BLaER1 (cell line): ENCODE measurements around the gene KIAA2012.

ENCODE experiments used
- H3K27ac ChIP-seq: shearing (Covaris generic); formaldehyde crosslinking; 2 replicates; pipeline ENCODE4 v1.8.1; 2022
- H3K27me3 ChIP-seq: shearing (Covaris generic); formaldehyde crosslinking; 2 replicates; pipeline ENCODE4 v1.8.1; 2022
- H3K36me3 ChIP-seq: shearing (Covaris generic); formaldehyde crosslinking; 2 replicates; pipeline ENCODE4 v1.8.1; 2022
- H3K4me1 ChIP-seq: shearing (Covaris generic); formaldehyde crosslinking; 2 replicates; pipeline ENCODE4 v1.8.1; 2022
- H3K4me2 ChIP-seq: shearing (Covaris generic); formaldehyde crosslinking; 2 replicates; pipeline ENCODE4 v1.8.1; 2022
- H3K4me3 ChIP-seq: shearing (Covaris generic); formaldehyde crosslinking; 2 replicates; pipeline ENCODE4 v1.8.1; 2022
- H3K9ac ChIP-seq: shearing (Covaris generic); formaldehyde crosslinking; 2 replicates; pipeline ENCODE4 v1.8.1; 2022
- H3K9me3 ChIP-seq: shearing (Covaris generic); formaldehyde crosslinking; 2 replicates; pipeline ENCODE4 v1.8.1; 2022
- H4K20me1 ChIP-seq: shearing (Covaris generic); formaldehyde crosslinking; 2 replicates; pipeline ENCODE4 v1.8.1; 2022
- Cebpa-rat ChIP-seq: shearing (Covaris generic); IDR thresholded peaks from 2 replicates; pipeline ENCODE4 v1.8.1; 2022

KIAA2012 gene

GRCh38 chr2:202140522-202141252 is 67.6 kb downstream of the KIAA2012 start:
- no peak overlapping the region for H3K9ac ChIP-seq
- H3K36me3 ChIP-seq: no peaks in the 10 kb centered on the region
- 0 out of 2 replicates have a peak, but pooled peaks cover 4% of the 10 kb centered on the region for H3K9me3 ChIP-seq
- no peak for TF ChIP-seq Cebpa-rat
- H4K20me1 ChIP-seq: no peaks in the 10 kb centered on the region
- H3K4me3 ChIP-seq: no peak overlapping the region
- no peaks in the 10 kb centered on the region for H3K27me3 ChIP-seq
- H3K4me1 ChIP-seq: no peaks in the 10 kb centered on the region
- no peak overlapping the region for H3K27ac ChIP-seq
- no peak overlapping the region for H3K4me2 ChIP-seq

- no peak for TF ChIP-seq Cebpa-rat
- H4K20me1 ChIP-seq: no peaks in the 10 kb centered on the region
- H3K27me3 ChIP-seq: no peaks in the 10 kb centered on the region
- H3K9ac ChIP-seq: no peak overlapping the region
- 0 out of 2 replicates have a peak, but pooled peaks cover 2% of the 10 kb centered on the region for H3K9me3 ChIP-seq
- no peaks in the 10 kb centered on the region for H3K4me1 ChIP-seq
- no peak overlapping the region for H3K4me2 ChIP-seq
- H3K27ac ChIP-seq: no peak overlapping the region
- H3K4me3 ChIP-seq: no peak overlapping the region
- H3K36me3 ChIP-seq: no peaks in the 10 kb centered on the region
These were observed 68.4 kb downstream of the KIAA2012 start for GRCh38 chr2:202141329-202141947.

- H3K27ac ChIP-seq: no peak overlapping the region
- no peaks in the 10 kb centered on the region for H4K20me1 ChIP-seq
- no peak overlapping the region for H3K4me3 ChIP-seq
- no peak overlapping the region for H3K9ac ChIP-seq
- no peak overlapping the region for H3K4me2 ChIP-seq
- no peaks in the 10 kb centered on the region for H3K27me3 ChIP-seq
- TF ChIP-seq Cebpa-rat: no peak
- H3K36me3 ChIP-seq: no peaks in the 10 kb centered on the region
- no peaks in the 10 kb centered on the region for H3K4me1 ChIP-seq
- H3K9me3 ChIP-seq: no peaks in the 10 kb centered on the region
These were observed 69.5 kb downstream of the KIAA2012 start for GRCh38 chr2:202142540-202142939.

GRCh38 chr2:202147775-202148174 is 74.7 kb downstream of the KIAA2012 start:
- no peaks in the 10 kb centered on the region for H3K27me3 ChIP-seq
- H3K36me3 ChIP-seq: no peaks in the 10 kb centered on the region
- H3K9ac ChIP-seq: no peak overlapping the region
- no peak for TF ChIP-seq Cebpa-rat
- H3K4me1 ChIP-seq: no peaks in the 10 kb centered on the region
- no peak overlapping the region for H3K4me2 ChIP-seq
- H3K27ac ChIP-seq: no peak overlapping the region
- H3K4me3 ChIP-seq: no peak overlapping the region
- no peaks in the 10 kb centered on the region for H3K9me3 ChIP-seq
- H4K20me1 ChIP-seq: no peaks in the 10 kb centered on the region

GRCh38 chr2:202148515-202149154 is 75.6 kb downstream of the KIAA2012 start:
- H3K4me3 ChIP-seq: no peak overlapping the region
- H4K20me1 ChIP-seq: no peaks in the 10 kb centered on the region
- H3K27ac ChIP-seq: no peak overlapping the region
- no peak overlapping the region for H3K9ac ChIP-seq
- H3K4me2 ChIP-seq: no peak overlapping the region
- TF ChIP-seq Cebpa-rat: no peak
- H3K27me3 ChIP-seq: no peaks in the 10 kb centered on the region
- H3K36me3 ChIP-seq: no peaks in the 10 kb centered on the region
- no peaks in the 10 kb centered on the region for H3K9me3 ChIP-seq
- no peaks in the 10 kb centered on the region for H3K4me1 ChIP-seq

- Histone ChIP-seq H4K20me1 (no peaks in the 10 kb centered on the region), H3K4me2 (no peak overlapping the region), H3K27me3 (no peaks in the 10 kb centered on the region), H3K9me3 (no peaks in the 10 kb centered on the region), H3K9ac (no peak overlapping the region), H3K36me3 (no peaks in the 10 kb centered on the region), H3K4me1 (no peaks in the 10 kb centered on the region), H3K4me3 (no peak overlapping the region), H3K27ac (no peak overlapping the region)
- TF ChIP-seq Cebpa-rat: no peak
These were observed 76.2 kb downstream of the KIAA2012 start for GRCh38 chr2:202149155-202149762.

GRCh38 chr2:202149936-202150335 is 76.9 kb downstream of the KIAA2012 start:
- Histone ChIP-seq H3K4me1 (no peaks in the 10 kb centered on the region), H3K27ac (no peak overlapping the region), H3K9ac (no peak overlapping the region), H3K9me3 (no peaks in the 10 kb centered on the region), H3K4me2 (no peak overlapping the region), H3K4me3 (no peak overlapping the region), H4K20me1 (no peaks in the 10 kb centered on the region), H3K36me3 (no peaks in the 10 kb centered on the region), H3K27me3 (no peaks in the 10 kb centered on the region)
- no peak for TF ChIP-seq Cebpa-rat

DNA sequence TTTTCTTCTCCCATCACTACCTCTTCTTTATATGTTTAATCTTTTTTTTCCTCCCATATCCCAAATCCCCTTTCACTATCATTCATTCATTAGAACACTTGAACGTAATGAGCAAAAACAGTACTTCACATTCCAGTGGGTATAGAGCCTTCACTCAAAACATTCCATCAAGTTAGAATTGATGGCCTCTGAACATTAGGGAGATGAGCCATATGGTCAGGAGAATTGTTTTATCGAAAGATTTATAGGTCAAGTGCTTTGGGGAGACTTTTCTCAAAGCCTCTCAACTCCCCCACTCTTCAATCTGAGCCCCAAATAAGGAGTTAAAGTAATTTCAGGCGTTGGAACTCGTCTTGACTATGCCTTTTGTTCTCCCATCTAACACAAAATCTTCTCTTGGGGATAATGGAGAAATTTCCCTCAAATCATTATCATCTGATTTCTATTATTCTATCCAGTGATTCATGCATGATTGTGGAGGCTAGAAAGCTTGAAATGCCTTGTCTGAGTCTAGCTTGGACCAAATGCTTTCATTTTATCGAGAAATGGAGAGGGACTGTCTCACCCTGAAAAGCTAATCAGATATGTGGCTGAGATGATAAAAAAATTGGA is 79.2 kb downstream of the KIAA2012 start:
- Histone ChIP-seq H3K9me3 (no peaks in the 10 kb centered on the region), H3K4me3 (no peak overlapping the region), H3K4me2 (no peak overlapping the region), H3K27me3 (no peaks in the 10 kb centered on the region), H4K20me1 (no peaks in the 10 kb centered on the region), H3K4me1 (no peaks in the 10 kb centered on the region), H3K36me3 (no peaks in the 10 kb centered on the region), H3K27ac (no peak overlapping the region), H3K9ac (no peak overlapping the region)
- no peak for TF ChIP-seq Cebpa-rat

- Histone ChIP-seq H3K4me3 (no peak overlapping the region), H3K9me3 (no peaks in the 10 kb centered on the region), H3K36me3 (no peaks in the 10 kb centered on the region), H3K4me2 (no peak overlapping the region), H3K27me3 (no peaks in the 10 kb centered on the region), H3K9ac (no peak overlapping the region), H3K27ac (no peak overlapping the region), H3K4me1 (no peaks in the 10 kb centered on the region), H4K20me1 (no peaks in the 10 kb centered on the region)
- TF ChIP-seq Cebpa-rat: no peak
These were observed 81.6 kb downstream of the KIAA2012 start for GRCh38 chr2:202154613-202155012.
